GF-D8 (cell line): ENCODE measurements around the gene MTARC2.
"Not testable (repeated sequence)": the region's sequence is repeated elsewhere in the genome, so short reads cannot be mapped to it uniquely, and the experiment has no call there.

Experiments used
- DNase-seq: peaks from one replicate; lab custom pipeline; 2025; lab: John Stamatoyannopoulos, UW

Gene MTARC2

GRCh38 chr1:220748089-220748934, at the start of gene MTARC2:
Gene MTARC2, plus strand, starts transcription at chr1:220748322. Its CDS starts 210 bp downstream, at chr1:220748532.
- DNase-seq = no peak

DNA sequence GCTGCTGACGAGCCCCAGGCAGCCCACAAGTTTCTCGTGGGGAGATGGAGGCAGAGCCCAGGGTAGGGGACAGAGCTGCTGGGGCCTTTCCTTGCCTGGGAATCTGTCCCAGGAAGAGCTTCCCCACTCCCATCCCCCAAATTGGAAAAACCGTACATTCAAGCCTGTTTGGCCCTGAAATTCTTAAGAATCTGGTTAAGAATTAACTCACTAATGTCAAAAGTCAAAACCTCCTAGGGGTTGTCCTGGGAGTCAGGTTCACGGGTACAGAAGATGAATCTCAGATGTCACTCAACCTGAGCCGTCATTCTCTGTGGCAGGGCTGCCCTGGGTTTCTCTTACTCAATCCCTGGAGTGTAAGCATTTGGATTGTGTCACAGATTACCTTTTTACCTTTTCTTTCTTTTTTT, 49.5 kb upstream of the MTARC2 start:
- no peak for DNase-seq

DNA sequence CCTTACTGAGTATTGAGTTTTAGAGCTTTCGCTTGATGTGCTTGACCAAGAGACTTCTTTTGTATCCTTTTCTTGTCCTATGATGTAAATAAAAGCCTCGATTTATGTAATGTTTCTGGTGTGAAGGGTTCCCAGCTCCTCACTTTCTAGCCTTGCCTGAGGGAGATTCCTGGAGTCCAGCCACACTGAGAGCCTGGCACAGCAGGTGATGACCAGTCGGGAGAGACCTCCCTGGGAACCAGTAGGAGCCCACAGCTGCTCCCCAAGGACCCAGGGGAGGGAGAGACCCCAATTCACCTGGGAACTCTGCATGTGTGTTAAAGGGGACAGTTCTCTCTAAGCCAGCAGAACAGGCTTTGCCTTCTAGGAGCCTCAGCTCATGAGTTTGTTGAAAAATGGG, 49.1 kb upstream of the MTARC2 start:
- no peak for DNase-seq

- DNase-seq = no peak
Measured at GRCh38 chr1:220700556-220701179, 47.5 kb upstream of the MTARC2 start.

GRCh38 chr1:220701974-220702373, 46.1 kb upstream of the MTARC2 start:
- DNase-seq = no peak

DNA sequence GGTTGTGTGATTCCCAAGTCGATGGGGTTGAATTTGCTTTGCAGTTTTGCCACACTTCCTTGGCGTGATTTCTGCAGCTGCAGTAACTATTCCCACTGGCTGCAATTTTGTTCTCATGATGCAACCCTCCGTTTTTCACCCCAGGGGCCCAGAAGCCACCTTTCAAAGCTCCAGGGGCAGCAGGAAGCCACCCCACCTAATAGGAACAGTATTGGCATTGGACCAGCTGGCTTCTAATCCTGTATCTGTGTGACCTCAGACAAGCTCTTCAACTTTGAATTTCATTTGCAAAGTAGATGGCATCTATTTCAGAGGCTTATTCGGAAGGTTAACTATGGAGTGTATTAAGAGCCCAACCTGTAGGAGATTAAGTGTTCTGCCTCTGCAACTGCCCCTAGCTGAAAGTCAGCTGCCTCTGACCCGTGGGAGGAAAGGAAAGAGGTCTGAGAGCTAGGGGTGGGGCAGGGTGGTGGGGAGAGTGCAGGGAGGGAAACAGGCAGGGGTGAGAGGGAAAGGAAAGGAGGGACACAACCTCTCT, 45.3 kb upstream of the MTARC2 start:
- no peak for DNase-seq

- no peak for DNase-seq
Measured at GRCh38 chr1:220703305-220703704, 44.8 kb upstream of the MTARC2 start.

- no peak for DNase-seq
Measured at GRCh38 chr1:220705782-220706181, 42.3 kb upstream of the MTARC2 start.

- no peak for DNase-seq
Measured at GRCh38 chr1:220706480-220706879, 41.6 kb upstream of the MTARC2 start.

DNA sequence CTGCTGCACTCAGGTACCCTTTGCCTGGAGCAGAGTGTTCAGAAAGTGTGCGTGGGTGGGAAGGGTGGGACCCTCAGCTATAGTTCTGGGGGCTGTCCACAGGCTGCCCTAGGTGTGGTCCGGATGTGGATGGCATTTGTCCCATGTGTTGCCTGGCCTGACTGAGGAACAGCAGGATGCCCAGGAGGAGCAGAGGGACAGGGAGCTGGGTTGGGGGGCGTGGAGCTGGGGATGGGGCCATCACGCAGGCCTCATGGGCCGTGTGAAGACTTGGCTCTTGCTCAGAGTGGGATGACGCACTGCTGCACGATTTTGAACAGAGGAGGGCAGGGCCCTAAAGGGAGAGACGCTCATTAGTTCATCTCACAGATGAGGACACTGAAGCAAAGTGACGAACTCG, 41.0 kb upstream of the MTARC2 start:
- DNase-seq = no peak

DNA sequence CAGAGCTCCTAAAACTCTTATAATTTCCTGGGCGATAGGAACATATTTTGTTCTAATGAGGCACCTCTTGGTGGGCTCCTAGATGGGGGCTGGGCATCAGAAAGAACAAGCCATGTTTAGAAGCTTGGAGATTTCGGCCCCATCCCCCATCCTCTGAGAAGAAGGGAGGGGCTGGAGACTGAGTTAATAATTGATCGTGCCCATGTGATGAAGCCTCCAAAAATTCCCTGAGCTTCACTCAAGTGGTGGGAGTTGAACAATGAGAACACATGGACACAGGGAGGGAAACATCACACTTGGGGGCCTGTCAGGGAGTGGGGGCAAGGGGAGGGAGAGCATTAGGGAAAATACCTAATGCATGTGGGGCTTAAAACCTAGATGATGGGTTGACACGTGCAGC, 39.9 kb upstream of the MTARC2 start:
- DNase-seq = no peak

GRCh38 chr1:220708936-220709801, 39.0 kb upstream of the MTARC2 start:
- DNase-seq = no peak

- DNase-seq = no peak
Measured at GRCh38 chr1:220710333-220710732, 37.8 kb upstream of the MTARC2 start.

GRCh38 chr1:220711056-220711809, 36.9 kb upstream of the MTARC2 start:
- no peak for DNase-seq

GRCh38 chr1:220715986-220716385, 32.1 kb upstream of the MTARC2 start:
- not testable (repeated sequence) for DNase-seq

GRCh38 chr1:220717800-220718640, 30.1 kb upstream of the MTARC2 start:
- DNase-seq = no peak

GRCh38 chr1:220721266-220721665, 26.9 kb upstream of the MTARC2 start:
- DNase-seq = not testable (repeated sequence)

- DNase-seq = no peak
Measured at GRCh38 chr1:220726634-220727033, 21.5 kb upstream of the MTARC2 start.

DNA sequence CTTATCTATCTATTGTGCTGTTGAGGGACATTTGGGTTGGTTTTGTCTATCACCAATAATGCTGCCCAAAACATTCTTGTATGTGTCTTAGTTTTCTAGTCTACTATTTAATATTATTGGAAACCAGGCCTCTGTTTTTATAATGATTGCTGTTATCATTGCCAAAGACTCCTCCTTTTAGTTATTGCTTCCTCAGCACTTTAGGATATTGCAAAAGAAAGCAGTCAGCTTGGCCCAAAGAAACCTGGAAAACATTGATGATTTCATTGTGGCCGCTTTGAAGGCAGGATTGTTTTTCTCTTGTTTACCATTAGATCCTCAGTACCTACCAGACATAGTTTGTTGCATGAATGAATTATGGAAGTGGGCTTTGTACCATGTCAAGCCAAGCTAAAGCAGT, 20.6 kb upstream of the MTARC2 start:
- no peak for DNase-seq

- no peak for DNase-seq
Measured at GRCh38 chr1:220730486-220730885, 17.6 kb upstream of the MTARC2 start.

DNA sequence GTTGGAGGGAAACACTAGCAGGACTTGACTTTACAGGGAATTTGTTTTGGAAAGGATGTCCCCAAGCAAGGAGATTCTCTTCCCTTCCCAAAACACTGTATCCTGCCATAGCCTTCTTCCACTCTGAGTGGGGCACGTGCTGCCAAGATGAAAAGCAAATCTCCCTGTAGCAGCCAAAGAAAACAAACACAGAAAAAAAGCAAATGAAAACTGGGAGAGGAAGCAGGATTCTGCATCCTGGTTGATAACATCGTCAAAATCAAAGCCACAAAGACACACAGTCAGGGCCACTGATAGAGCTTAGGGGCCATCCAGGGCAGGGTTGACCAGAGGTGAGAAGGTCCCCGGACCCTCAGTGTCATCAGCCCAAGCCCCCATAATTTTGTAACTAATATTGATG, 16.0 kb upstream of the MTARC2 start:
- no peak for DNase-seq
